LNCAP (cell line): ENCODE measurements around the gene PHEX.

Experiments
- CTCF ChIP-seq: fragments of 450-650 bp; IDR thresholded peaks from 2 replicates; pipeline ENCODE4 v1.5.1; 2017; ENCODE audit warnings: mild to moderate bottlenecking

Gene PHEX

GRCh38 chrX:22105231-22105630 is 73.1 kb downstream of the PHEX start:
- TF ChIP-seq CTCF: no peak

- no peak for TF ChIP-seq CTCF
These were observed 73.8 kb downstream of the PHEX start for GRCh38 chrX:22105971-22106370.

GRCh38 chrX:22109442-22109841 is 77.3 kb downstream of the PHEX start:
- TF ChIP-seq CTCF: no peak

- TF ChIP-seq CTCF: no peak
These were observed 78.8 kb downstream of the PHEX start for GRCh38 chrX:22110729-22111494.

DNA sequence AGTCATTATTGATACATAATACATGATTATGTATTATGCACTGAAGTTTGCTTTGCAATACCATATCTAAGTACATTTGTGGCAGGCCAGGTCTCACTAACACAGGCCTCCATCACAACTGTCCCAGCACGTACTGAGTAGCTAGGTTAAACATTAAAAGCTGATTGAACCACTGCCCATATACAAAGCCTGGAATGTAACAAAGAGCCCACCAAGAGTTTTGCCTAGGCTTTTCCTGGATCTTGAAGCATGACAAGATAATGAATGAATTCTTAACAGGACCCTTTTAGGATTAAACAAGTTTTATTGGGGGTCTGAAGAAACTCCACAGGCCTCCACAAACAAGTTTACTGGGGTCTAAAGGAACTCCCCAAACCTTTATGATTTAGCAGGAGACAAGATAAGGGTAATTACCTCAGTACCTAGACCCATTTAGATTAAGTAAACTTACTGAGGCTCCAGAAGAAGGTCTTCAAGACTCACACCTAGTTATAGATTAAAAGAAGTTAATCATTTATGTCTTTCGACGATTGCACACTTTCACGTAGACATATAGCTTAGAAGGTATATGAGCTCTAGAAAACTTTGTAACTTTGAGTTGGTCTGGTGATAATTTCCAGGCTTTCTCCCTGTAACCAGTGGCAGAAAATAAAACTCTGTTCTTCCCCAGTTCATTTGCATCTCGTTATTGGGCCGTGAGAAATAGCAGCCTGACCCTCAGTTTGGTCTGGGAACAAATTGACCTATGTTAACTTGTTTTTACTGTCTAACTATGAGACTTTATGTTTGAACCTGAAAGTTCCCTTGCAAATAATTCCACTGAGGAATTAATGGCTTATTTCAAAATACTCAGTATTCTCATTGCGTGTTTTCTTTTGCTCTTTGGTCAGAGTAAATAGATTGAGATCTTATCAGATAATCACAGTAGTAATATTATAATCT is 84.8 kb downstream of the PHEX start:
- TF ChIP-seq CTCF: no peak

- TF ChIP-seq CTCF: no peak
These were observed 85.5 kb downstream of the PHEX start for GRCh38 chrX:22117633-22118032.

- no peak for TF ChIP-seq CTCF
These were observed 86.2 kb downstream of the PHEX start for GRCh38 chrX:22118161-22118830.
